ENCODE data around the gene COL28A1. TPM values are rescaled to one million over a fixed set of nuclear protein-coding genes. Genes with fewer than 3 reads are reported as not detected.

Gene COL28A1
- total and polyA plus RNA-seq, 2 of the 13 experiments (the other 11 are each of a cell fraction or from before 2014, with no cell fraction given) = 0.07 to 0.15 TPM

DNA sequence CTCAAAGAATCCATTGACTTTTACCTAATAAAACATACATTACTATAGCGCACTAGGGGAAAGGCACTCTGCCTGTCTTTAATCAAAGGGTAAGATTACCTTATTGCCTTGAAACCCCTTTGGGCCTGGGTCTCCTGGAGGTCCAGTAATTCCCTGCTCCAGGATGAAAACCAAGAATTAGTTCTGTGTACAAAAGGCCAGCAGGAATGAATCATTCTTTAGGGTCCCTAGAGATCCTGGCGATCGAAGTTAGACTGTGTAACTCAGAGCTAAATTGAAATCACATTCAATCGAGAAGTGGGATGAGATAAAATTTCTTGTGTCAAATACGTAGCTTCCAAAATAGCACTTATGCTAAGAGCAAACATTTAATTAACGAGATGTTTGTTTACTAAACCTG is 29.8 kb downstream of the COL28A1 start (continued):
- no peak for TF ChIP-seq RFXAP (CRISPR knock-in tag; IDR thresholded peaks at IDR 0.05; ENCODE audit: borderline replicate concordance)
- no peak for TF ChIP-seq HDAC2 (CRISPR knock-in tag; IDR thresholded peaks at IDR 0.05)

DNA sequence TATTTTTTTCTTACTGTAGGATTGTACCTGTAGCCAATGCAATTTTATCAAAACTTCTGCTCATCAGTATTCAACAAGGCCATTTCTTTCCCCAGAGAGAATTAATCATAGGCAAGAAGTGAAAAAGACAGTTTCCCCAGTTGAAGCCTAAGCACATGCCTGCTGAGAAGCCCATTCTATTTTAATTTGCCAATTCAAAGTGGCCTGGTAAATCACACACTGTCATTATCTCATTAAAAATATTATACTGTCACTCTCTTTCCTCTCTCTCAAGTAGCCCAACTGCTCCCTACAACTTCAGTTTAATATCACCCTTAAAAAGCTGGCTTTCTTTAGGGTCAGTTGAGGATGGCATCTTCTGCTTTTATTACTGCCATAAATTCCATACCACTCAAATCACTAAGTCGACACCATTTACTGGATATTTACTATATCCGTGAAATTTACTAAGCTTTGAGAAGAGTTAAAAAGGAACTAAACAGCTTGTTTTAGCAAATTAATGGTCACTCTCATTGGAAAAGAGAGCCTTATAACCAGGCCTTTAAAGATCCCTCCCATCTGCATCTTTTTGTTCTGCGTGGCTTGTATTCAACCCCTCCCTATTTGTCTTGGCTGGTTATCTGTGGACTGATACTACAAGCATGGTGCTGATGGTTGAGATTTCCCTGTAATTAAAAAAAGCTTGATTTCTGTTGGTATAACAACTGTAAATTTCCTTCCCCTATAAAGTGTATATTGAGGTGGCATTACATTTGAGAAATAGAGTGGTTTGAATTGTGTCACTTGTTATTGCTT is 30.6 kb downstream of the COL28A1 start:
- Histone ChIP-seq H3K27me3 (ENCODE audit: control insufficient read depth in 1 of 2, insufficient read depth in 2 of 2, low read length in 2 of 2) (no peaks in the 10 kb centered on the region), H3K27ac (ENCODE audit: extremely low read length, insufficient read depth, low read length) (no peak overlapping the region), H2AFZ (ENCODE audit: low read length) (no peak overlapping the region), H3K4me2 (ENCODE audit: low read depth, low read length) (no peak overlapping the region), H3K4me1 (ENCODE audit: insufficient read depth, low read length) (peaks cover 9% of the 10 kb centered on the region), H3K79me2 (ENCODE audit: insufficient read depth, low read length) (no peaks in the 10 kb centered on the region), H3K4me3 (replicated peaks in 1 of 3; ENCODE audit: insufficient read depth in 1 of 3, low read depth in 2 of 3, low read length in 3 of 3) (no peak overlapping the region), H3K36me3 (replicated peaks in 1 of 2; ENCODE audit: control insufficient read depth in 1 of 2, insufficient read depth in 2 of 2, low read length in 2 of 2) (no peaks in the 10 kb centered on the region), H3K9me3 (ENCODE audit: low read length) (peaks cover 17% of the 10 kb centered on the region), H3K9ac (ENCODE audit: insufficient read depth, low read depth, low read length) (no peak overlapping the region), H4K20me1 (ENCODE audit: insufficient read depth, low read length) (no peaks in the 10 kb centered on the region)
- FAIRE-seq = no peak
- in situ Hi-C loops (cut with HindIII; ENCODE audit: extremely low pct_ligation_motif_present, low pct_unique_long_range_greater_than_20kb) = no loop called here
- no peak for TF ChIP-seq ZNF557 (CRISPR knock-in tag; IDR thresholded peaks at IDR 0.05)
- TF ChIP-seq ZFYVE20 (CRISPR knock-in tag; IDR thresholded peaks at IDR 0.05; ENCODE audit: borderline replicate concordance, low read depth) = no peak
- TF ChIP-seq ZMYM4 (CRISPR knock-in tag; IDR thresholded peaks at IDR 0.05) = no peak
- no peak for TF ChIP-seq KLF15 (CRISPR knock-in tag; IDR thresholded peaks at IDR 0.05; ENCODE audit: borderline replicate concordance)
- no peak for TF ChIP-seq SKI (IDR thresholded peaks at IDR 0.05; ENCODE audit: partially characterized antibody)
- no peak for TF ChIP-seq NFRKB (IDR thresholded peaks at IDR 0.05)
- TF ChIP-seq DPF2 (CRISPR knock-in tag; IDR thresholded peaks at IDR 0.05; ENCODE audit: borderline replicate concordance, low read depth) = no peak
- TF ChIP-seq EEA1 (CRISPR knock-in tag; IDR thresholded peaks at IDR 0.05; ENCODE audit: borderline replicate concordance) = no peak
- TF ChIP-seq, protein P1, sequence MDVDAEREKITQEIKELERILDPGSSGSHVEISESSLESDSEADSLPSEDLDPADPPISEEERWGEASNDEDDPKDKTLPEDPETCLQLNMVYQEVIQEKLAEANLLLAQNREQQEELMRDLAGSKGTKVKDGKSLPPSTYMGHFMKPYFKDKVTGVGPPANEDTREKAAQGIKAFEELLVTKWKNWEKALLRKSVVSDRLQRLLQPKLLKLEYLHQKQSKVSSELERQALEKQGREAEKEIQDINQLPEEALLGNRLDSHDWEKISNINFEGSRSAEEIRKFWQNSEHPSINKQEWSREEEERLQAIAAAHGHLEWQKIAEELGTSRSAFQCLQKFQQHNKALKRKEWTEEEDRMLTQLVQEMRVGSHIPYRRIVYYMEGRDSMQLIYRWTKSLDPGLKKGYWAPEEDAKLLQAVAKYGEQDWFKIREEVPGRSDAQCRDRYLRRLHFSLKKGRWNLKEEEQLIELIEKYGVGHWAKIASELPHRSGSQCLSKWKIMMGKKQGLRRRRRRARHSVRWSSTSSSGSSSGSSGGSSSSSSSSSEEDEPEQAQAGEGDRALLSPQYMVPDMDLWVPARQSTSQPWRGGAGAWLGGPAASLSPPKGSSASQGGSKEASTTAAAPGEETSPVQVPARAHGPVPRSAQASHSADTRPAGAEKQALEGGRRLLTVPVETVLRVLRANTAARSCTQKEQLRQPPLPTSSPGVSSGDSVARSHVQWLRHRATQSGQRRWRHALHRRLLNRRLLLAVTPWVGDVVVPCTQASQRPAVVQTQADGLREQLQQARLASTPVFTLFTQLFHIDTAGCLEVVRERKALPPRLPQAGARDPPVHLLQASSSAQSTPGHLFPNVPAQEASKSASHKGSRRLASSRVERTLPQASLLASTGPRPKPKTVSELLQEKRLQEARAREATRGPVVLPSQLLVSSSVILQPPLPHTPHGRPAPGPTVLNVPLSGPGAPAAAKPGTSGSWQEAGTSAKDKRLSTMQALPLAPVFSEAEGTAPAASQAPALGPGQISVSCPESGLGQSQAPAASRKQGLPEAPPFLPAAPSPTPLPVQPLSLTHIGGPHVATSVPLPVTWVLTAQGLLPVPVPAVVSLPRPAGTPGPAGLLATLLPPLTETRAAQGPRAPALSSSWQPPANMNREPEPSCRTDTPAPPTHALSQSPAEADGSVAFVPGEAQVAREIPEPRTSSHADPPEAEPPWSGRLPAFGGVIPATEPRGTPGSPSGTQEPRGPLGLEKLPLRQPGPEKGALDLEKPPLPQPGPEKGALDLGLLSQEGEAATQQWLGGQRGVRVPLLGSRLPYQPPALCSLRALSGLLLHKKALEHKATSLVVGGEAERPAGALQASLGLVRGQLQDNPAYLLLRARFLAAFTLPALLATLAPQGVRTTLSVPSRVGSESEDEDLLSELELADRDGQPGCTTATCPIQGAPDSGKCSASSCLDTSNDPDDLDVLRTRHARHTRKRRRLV (CRISPR knock-in tag; IDR thresholded peaks at IDR 0.05) = no peak
- TF ChIP-seq, protein P2, sequence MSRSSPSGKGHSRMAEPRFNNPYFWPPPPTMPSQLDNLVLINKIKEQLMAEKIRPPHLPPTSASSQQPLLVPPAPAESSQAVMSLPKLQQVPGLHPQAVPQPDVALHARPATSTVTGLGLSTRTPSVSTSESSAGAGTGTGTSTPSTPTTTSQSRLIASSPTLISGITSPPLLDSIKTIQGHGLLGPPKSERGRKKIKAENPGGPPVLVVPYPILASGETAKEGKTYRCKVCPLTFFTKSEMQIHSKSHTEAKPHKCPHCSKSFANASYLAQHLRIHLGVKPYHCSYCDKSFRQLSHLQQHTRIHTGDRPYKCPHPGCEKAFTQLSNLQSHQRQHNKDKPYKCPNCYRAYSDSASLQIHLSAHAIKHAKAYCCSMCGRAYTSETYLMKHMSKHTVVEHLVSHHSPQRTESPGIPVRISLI (CRISPR knock-in tag; IDR thresholded peaks at IDR 0.05; ENCODE audit: borderline replicate concordance) = no peak
- no peak for TF ChIP-seq ZNF777 (CRISPR knock-in tag; IDR thresholded peaks at IDR 0.05)
- no peak for TF ChIP-seq TFDP2 (CRISPR knock-in tag; IDR thresholded peaks at IDR 0.05)
- no peak for TF ChIP-seq CEBPG (CRISPR knock-in tag; IDR thresholded peaks at IDR 0.05)
- TF ChIP-seq TEAD2 (CRISPR knock-in tag; IDR thresholded peaks at IDR 0.05) = no peak
- 46% methylated on average over 3 of the region's 3 CpGs for WGBS (ENCODE audit: low lambda C conversion rate)
- intact Hi-C loops (cut with micrococcal nuclease; ENCODE audit: unreplicated experiment) = no loop called here
- no peak for ATAC-seq
- no TSS peak for BruUV-seq (replicated peaks)
- no peak for DNase-seq (ENCODE audit: low spot score)
- ChIA-PET POLR2A (no interaction called here), CTCF (ENCODE audit: low intra/inter-chr PET ratio, low total read pairs) (no interaction called here)

Data from HepG2 (cell line).